Activated CD8-positive, alpha-beta T cell treated with anti-CD3 and anti-CD28 coated beads for 36 hours (primary cell): Measurements from ENCODE around the gene SPCS2. TPM values are rescaled to one million over a fixed set of nuclear protein-coding genes. Genes with fewer than 3 reads are reported as not detected.

ENCODE experiments used
- ATAC-seq: fragments of 200-7000 bp; cut with Tn5 transposase; one replicate; pipeline ENCODE4 v1.10.0; 2021; ENCODE audit warnings: mild to moderate bottlenecking, moderate library complexity
- CTCF ChIA-PET: fragments of 350-600 bp; sonication (Branson Sonifier 250); formaldehyde crosslinking; loops from one replicate; lab custom pipeline; 2021; ENCODE audit warnings: antibody characterized with exemption; lab: Charles Lee
- POLR2A ChIA-PET: fragments of 350-600 bp; sonication (Branson Sonifier 250); formaldehyde crosslinking; loops from one replicate; lab custom pipeline; 2021; ENCODE audit warnings: antibody characterized with exemption; lab: Charles Lee
- DNase-seq: peaks from one replicate; pipeline ENCODE4 v3.0.0-alpha.2; 2020
- H3K27ac Mint-ChIP-seq: one replicate; pipeline ENCODE4 v1.8.0; 2021; ENCODE audit warnings: mild to moderate bottlenecking, mixed read lengths
- H3K27me3 Mint-ChIP-seq: one replicate; pipeline ENCODE4 v1.8.0; 2021; ENCODE audit warnings: mixed read lengths
- H3K36me3 Mint-ChIP-seq: one replicate; pipeline ENCODE4 v1.8.0; 2021; ENCODE audit warnings: low read depth, mixed read lengths
- H3K4me1 Mint-ChIP-seq: one replicate; pipeline ENCODE4 v1.8.0; 2021; ENCODE audit warnings: low read depth, mixed read lengths
- H3K4me3 Mint-ChIP-seq: one replicate; pipeline ENCODE4 v1.8.0; 2021; ENCODE audit warnings: mild to moderate bottlenecking, moderate library complexity, mixed read lengths
- H3K9me3 Mint-ChIP-seq: one replicate; pipeline ENCODE4 v1.8.0; 2021; ENCODE audit warnings: mixed read lengths
- intact Hi-C: fragments of 100-400 bp; cut with micrococcal nuclease; formaldehyde crosslinking; loops from one replicate; pipeline ENCODE4 v1.10.0; 2022
- total RNA-seq, 2 experiments: library from RNA; stranded (reverse); gene quantifications; one replicate each; pipeline ENCODE4 v1.2.3, GENCODE V29; 2021
- TF ChIP-seq, protein P1 (sequence below): fragments of 200-600 bp; IDR thresholded peaks from one replicate; pipeline ENCODE4 v1.8.0; 2022; ENCODE audit warnings: antibody characterized with exemption, mild to moderate bottlenecking

SPCS2 gene
- total RNA-seq, 2 experiments from 2014 or later, result 99.3 to 117 TPM

DNA sequence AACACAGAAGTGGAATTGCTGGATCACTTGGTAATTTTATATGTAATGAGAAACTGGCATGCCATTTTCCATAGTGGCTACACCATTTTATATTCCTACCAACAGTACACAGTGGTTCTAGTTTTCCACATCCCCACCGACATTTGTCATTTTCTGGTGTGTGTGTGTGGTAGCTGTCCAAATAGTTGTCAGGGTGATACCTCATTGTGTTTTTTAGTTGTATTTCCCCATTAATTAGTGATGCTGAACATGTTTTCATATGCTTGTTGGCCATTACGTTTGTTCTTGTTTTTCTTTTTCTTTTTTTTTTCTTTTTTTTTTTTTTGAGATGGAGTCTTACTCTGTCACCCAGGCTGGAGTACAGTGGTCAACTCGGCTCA lies 51.9 kb downstream of the SPCS2 start:
- POLR2A ChIA-PET, result no interaction called here

DNA sequence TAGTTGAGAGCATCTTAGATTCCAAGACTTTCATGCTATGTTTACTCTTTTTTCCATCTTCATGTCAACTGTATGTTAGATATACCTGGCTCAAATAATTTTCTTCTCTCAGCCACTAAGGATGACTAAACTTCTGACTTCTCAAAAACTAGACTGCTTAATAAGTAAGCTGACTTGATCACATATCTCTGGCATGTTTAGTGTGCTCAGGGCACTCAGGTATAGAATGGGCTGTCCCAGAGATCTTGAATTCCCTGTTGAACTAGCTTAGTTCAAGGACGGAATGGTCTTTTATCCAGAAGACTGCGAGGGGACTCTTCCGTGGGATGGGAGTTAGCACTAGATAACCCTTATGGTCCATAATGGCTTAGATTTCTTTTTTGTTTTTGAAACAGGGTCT lies 52.6 kb downstream of the SPCS2 start:
- intact Hi-C loops, result no loop called here

More for the DNA sequence above, 51.9 kb downstream of the SPCS2 start:
- intact Hi-C loops, result no loop called here
- CTCF ChIA-PET, result interaction anchor here (1.4 kb wide), 1 partner anchor 248 kb away, joined by 4 read pairs; no protein-coding TSS in a partner anchor
- Mint-ChIP-seq H3K4me1 (peaks cover 2% of the 10 kb centered on the region), H3K4me3 (no peak overlapping the region), H3K27ac (no peak overlapping the region), H3K27me3 (no peaks in the 10 kb centered on the region), H3K9me3 (no peaks in the 10 kb centered on the region), H3K36me3 (peaks cover 28% of the 10 kb centered on the region)
- DNase-seq (no peak), ATAC-seq (no peak)
- TF ChIP-seq, protein P1, sequence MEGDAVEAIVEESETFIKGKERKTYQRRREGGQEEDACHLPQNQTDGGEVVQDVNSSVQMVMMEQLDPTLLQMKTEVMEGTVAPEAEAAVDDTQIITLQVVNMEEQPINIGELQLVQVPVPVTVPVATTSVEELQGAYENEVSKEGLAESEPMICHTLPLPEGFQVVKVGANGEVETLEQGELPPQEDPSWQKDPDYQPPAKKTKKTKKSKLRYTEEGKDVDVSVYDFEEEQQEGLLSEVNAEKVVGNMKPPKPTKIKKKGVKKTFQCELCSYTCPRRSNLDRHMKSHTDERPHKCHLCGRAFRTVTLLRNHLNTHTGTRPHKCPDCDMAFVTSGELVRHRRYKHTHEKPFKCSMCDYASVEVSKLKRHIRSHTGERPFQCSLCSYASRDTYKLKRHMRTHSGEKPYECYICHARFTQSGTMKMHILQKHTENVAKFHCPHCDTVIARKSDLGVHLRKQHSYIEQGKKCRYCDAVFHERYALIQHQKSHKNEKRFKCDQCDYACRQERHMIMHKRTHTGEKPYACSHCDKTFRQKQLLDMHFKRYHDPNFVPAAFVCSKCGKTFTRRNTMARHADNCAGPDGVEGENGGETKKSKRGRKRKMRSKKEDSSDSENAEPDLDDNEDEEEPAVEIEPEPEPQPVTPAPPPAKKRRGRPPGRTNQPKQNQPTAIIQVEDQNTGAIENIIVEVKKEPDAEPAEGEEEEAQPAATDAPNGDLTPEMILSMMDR, result no peak

DNA sequence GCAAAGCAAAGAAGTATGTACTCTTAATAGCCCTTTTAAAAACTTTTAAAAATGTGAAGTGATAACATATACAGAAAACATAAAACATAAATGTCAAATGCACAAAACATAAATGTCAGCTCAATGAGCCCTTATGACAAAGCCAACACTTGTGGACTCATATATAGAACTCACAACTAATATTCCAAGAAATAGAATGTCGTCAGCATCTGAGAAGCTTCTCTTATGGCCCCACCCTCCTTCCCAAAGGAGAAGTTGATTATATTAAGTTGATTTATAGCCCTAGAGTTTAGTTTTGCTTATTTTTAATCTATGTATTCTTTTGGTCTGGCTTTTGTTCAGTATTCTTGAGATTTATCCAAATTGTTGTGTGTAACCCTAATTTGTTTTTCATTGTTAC lies 53.5 kb downstream of the SPCS2 start:
- CTCF ChIA-PET, result interaction anchor here (0.6 to 2.0 kb wide), 5 partner anchors 11 to 277 kb away, joined by 3 to 14 read pairs (median 3); no protein-coding TSS in a partner anchor
- intact Hi-C loops, result no loop called here
- TF ChIP-seq, protein P1, result no peak
- DNase-seq, result no peak
- POLR2A ChIA-PET, result interaction anchor here (1.3 kb wide), 1 partner anchor 27 kb away, joined by 4 read pairs; no protein-coding TSS in a partner anchor
- H3K4me1 Mint-ChIP-seq, result peaks cover 2% of the 10 kb centered on the region
- no peak for ATAC-seq
- H3K27ac Mint-ChIP-seq, result no peak overlapping the region
- H3K4me3 Mint-ChIP-seq, result no peak overlapping the region
- H3K27me3 Mint-ChIP-seq, result no peaks in the 10 kb centered on the region
- peaks cover 34% of the 10 kb centered on the region for H3K36me3 Mint-ChIP-seq
- H3K9me3 Mint-ChIP-seq, result no peaks in the 10 kb centered on the region

More for the DNA sequence above, 52.6 kb downstream of the SPCS2 start:
- ChIA-PET POLR2A (interaction anchor here (1.3 kb wide), 1 partner anchor 26 kb away, joined by 4 read pairs; no protein-coding TSS in a partner anchor), CTCF (interaction anchor here (0.6 to 2.0 kb wide), 6 partner anchors 12 to 278 kb away, joined by 3 to 14 read pairs (median 3); no protein-coding TSS in a partner anchor)
- Mint-ChIP-seq H3K36me3 (peaks cover 31% of the 10 kb centered on the region), H3K4me3 (no peak overlapping the region), H3K27me3 (no peaks in the 10 kb centered on the region), H3K4me1 (peaks cover 2% of the 10 kb centered on the region), H3K9me3 (no peaks in the 10 kb centered on the region), H3K27ac (no peak overlapping the region)
- TF ChIP-seq, protein P1, result no peak
- DNase-seq (no peak), ATAC-seq (no peak)

DNA sequence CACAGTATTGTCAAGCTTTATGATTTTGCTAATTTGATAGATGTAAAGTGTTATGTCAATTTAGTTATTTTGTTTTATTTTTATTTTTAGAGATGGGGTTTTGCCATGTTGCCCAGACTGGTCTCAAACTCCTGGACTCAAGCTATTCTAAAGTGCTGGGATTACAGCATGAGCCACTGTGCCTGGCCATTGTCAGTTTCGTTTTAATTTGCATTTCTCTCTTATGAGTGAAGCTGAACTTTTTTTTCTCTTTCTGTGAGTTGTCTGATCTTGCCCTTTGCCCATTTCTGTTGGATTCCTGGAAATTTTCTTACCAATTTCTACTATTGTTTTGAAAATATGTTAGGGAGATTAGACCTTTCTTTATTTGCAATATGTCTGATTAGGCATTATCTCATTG lies 55.1 kb downstream of the SPCS2 start:
- CTCF ChIA-PET, result interaction anchor here (1.1 kb wide), 1 partner anchor 18 kb away, joined by 5 read pairs; no protein-coding TSS in a partner anchor
- TF ChIP-seq, protein P1, result no peak
- H3K27me3 Mint-ChIP-seq, result no peaks in the 10 kb centered on the region
- H3K36me3 Mint-ChIP-seq, result peaks cover 39% of the 10 kb centered on the region
- H3K4me3 Mint-ChIP-seq, result no peak overlapping the region
- no peak overlapping the region for H3K27ac Mint-ChIP-seq
- peaks cover 2% of the 10 kb centered on the region for H3K4me1 Mint-ChIP-seq
- DNase-seq (no peak), ATAC-seq (no peak)
- H3K9me3 Mint-ChIP-seq, result no peaks in the 10 kb centered on the region
- POLR2A ChIA-PET, result interaction anchor here (0.7 kb wide), 1 partner anchor 149 kb away, joined by 3 read pairs; no protein-coding TSS in a partner anchor
- intact Hi-C loops, result no loop called here

DNA sequence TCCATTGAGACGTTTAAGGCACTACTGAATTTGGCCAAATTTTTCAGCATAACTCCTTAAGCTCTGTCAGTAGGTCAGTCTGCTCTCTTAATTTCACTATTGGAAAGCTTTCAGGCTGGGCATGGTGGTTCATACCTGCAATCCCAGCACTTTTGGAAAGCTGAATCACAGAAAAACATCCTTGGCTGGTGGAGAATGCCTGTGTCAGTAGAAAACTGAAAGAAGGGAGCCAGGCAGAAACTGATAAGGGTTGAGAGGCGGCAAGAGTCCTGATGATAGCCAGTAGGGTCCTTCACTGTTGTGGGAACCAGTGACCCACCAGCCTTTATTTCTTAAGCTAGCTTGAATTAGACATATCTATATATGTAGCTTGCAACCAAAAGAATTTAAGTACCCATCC lies 62.3 kb downstream of the SPCS2 start:
- TF ChIP-seq, protein P1, result no peak
- H3K27ac Mint-ChIP-seq, result no peak overlapping the region
- ChIA-PET CTCF (interaction anchor here (1.3 to 3.6 kb wide), 3 partner anchors 11 to 237 kb away, joined by 6 to 28 read pairs (median 6); no protein-coding TSS in a partner anchor), POLR2A (interaction anchor here (0.7 to 1.2 kb wide), 2 partner anchors 12 to 60 kb away, joined by 3 to 4 read pairs; no protein-coding TSS in a partner anchor)
- H3K4me1 Mint-ChIP-seq, result no peaks in the 10 kb centered on the region
- intact Hi-C loops, result no loop called here
- no peaks in the 10 kb centered on the region for H3K9me3 Mint-ChIP-seq
- no peaks in the 10 kb centered on the region for H3K27me3 Mint-ChIP-seq
- DNase-seq, result no peak
- H3K36me3 Mint-ChIP-seq, result peaks cover 33% of the 10 kb centered on the region
- H3K4me3 Mint-ChIP-seq, result no peak overlapping the region
- ATAC-seq, result no peak
